C1 segment of cervical spinal cord (tissue), 14 donors: ENCODE measurements around the gene ZGRF1.
A peak's percentile ranks its signal among the peaks of the same experiment; 100 is the strongest.
"Not testable (repeated sequence)": the region's sequence is repeated elsewhere in the genome, so short reads cannot be mapped to it uniquely, and the experiment has no call there.

Source experiments
- DNase-seq, 14 donors: peaks; one replicate each; lab custom pipeline; 2025; lab: John Stamatoyannopoulos, UW

Gene ZGRF1

GRCh38 chr4:112642526-112642925, 5.8 kb upstream of the ZGRF1 start:
- no peak for DNase-seq

DNA sequence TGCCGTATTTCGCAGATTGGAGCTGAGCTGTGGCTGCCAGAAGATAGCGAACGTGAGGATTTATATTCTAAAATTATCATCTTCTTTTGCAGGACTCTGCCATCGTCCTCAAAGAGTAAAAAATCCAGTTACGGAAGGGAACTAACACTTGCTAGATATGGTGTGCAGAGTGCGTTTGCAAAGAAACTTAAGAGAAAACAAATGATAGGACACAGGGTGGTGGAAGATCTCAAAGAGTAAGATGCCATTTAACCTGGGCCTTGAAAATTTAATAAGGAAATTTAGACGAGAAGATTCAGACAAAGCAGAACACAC, 800 bp upstream of the ZGRF1 start:
- no peak for DNase-seq

DNA sequence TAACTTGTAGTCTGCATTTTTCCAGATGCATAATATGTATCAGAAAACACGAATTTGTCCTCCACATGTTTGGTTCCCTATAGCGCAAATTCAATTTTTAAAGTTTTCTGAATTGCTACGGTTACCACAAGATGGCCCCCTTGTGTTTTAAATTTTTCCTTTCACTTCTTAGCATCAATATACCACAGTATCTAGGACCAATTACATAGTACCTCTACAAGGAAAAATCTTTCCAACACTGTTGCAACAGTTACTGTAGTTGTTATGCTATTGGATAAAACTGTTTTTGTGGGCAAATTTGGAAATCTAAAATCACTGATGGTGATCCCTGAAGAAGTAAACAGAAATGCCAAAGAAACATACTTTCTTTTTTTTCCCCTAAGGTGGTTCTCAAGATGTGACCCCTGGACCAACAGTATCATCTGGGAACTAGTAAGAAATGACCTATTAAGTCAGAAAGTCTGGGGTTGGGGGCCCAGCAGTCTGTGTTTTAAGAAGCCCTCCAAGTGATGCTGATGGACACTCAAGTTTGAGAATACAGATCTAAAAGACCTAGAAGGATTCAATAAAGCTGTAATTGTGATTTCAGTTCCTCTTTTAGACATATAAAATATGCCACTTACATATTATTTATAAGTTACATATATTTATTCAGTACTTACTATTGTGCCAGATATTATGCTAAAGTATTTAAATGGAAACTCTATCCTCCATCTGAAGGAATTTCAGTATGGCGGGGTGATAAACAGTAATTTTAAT, 3.1 kb downstream of the ZGRF1 start:
- peak in 1 of 14 donors; percentile 13 for DNase-seq

- no peak for DNase-seq
Observed at GRCh38 chr4:112626228-112626627, 10.5 kb downstream of the ZGRF1 start.

- DNase-seq = no peak
Observed at GRCh38 chr4:112616984-112617383, 19.7 kb downstream of the ZGRF1 start.

- not testable (repeated sequence) for DNase-seq
Observed at GRCh38 chr4:112612814-112613213, 23.9 kb downstream of the ZGRF1 start.

DNA sequence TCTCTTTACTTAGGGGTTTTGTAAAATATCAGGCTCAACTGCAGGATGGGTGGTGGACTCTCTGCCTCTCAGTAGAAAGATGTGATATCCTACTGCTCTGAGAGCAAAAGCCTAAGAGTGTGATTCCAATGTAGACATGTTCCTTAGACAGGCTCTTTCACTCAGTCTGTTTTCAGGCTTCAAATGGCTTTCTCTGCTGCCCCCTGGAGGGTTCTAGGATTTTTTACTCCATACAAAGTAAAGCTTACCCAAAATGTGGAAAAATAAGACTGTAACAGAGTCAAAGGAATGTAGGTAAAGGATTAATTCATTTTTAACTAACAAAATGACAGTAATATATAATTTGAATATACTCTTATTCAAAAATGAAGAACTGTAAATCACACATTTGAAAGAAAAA, 32.1 kb downstream of the ZGRF1 start:
- peak in 8 of 14 donors; percentile 1 to 7 (median 3) for DNase-seq

DNA sequence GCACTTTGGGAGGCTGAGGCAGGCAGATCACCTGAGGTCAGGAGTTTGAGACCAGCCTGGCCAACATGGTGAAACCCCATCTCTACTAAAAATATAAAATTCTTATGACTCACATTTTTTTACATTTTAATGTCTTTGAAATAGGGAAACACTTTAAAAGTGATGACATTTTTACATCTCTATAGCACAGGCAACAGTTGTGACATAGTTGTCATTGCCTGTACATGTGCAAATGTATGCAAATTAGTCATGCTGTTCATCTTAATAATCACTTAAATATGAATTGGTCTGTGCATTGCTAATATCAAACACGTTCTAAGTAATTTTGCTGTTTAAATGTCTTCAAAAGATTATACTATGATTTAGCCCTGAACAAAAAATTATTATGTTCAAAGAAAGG, 41.7 kb downstream of the ZGRF1 start:
- no peak for DNase-seq

GRCh38 chr4:112593438-112594133, 43.1 kb downstream of the ZGRF1 start:
- no peak for DNase-seq

- DNase-seq = no peak
Observed at GRCh38 chr4:112592717-112593116, 44.0 kb downstream of the ZGRF1 start.

GRCh38 chr4:112591593-112591992, 45.1 kb downstream of the ZGRF1 start:
- no peak for DNase-seq

DNA sequence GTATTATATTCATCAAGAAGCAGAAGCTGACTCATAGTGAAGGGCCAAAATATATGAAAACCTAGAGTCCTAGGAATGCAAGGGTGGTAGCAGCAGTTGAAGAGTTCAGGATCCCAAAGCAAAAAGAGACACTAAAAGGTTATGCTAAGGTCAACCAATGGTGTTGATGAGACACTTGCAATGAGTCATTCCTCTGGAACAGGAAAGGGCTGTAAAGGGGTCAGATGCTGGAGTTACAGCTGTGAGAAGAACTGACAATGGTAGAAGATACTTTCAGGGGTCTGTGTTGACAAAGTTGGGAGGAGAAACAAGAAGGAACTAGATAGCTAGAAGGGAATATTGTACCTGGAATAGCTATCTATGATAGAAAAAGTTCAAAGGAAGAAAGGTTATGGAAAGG, 47.5 kb downstream of the ZGRF1 start:
- DNase-seq = no peak

GRCh38 chr4:112585977-112586736, 50.6 kb downstream of the ZGRF1 start:
- DNase-seq = no peak

GRCh38 chr4:112567536-112567935, 69.2 kb downstream of the ZGRF1 start:
- no peak for DNase-seq

DNA sequence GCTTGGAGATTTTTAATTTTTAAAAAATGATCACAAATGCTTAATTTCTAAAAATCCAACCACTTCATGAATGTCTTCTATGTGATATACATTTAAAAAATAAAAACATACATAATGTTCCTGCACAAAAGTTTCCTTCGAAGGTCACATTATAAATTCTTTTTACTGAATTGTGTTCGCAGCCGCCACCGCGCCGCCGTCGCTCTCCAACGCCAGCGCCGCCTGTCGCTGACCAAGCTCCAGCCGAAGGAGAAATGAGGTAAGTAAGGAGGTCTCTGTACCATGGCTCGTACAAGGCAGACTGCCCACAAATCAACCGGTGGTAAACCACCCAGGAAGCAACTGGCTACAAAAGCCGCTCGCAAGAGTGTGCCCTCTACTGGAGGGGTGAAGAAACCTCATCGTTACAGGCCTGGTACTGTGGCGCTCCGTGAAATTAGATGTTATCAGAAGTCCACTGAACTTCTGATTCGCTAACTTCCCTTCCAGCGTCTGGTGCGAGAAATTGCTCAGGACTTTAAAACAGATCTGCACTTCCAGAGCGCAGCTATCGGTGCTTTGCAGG, 71.9 kb downstream of the ZGRF1 start:
- no peak for DNase-seq

DNA sequence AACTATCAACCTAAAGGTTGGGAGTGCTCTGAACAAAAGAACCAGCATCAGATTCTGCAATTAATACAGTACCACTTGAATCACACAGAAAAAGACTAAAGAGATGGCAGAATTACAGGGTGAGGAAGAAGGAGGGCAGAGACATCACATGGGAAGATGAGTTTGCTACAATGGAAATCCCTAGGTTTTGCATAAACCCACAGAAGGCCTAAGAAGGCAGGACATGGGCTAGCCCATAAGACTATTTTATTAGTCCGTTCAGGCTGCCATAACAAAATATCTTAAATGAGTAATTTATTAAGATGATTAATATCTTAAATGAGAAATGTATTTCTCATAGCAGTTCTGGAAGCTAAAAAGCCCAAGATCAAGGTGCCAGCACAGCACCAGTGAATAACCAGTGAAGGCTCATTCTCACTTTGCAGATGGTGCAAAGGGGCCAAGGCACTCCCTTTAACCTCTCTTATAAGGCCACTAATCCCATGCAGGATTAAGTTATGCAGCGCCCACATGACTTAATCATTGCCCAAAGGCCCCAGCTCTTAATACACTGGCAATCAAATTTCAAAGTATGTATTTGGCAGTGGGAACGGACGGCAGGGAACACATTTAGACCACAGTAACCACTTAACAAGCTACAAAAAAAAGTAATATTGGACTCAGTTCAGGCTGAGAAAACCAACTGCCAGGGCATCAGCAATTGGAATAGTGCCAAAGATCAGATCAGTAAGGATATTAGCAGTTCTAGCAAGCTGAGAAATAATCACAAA, 73.1 kb downstream of the ZGRF1 start:
- no peak for DNase-seq

DNA sequence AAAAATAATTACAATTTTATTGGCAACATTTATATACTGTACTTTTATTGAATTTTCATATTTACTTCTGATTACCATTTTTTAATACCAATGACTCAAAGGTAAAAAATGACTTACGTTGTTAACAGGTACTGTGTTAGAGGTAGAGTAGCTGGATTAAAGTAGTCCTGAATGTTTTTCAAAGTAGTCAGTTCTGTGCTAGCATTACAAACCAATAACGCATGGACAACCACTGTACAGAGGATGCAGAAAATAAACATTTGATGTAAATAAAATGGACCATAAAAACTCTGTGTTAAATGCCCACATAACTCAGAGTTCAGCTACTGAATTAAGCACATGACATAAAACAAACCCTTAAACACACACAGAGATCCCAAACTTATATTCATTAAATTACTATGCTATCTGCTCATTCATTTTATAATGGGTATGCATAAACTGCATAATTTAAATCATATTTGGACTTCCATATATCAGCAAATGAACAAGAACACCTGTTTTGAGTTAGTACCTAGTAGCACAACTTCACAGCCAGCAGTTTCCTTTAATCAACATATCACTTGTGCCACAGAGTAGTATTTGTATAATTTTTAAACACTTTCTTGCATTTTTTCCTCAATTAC, 74.3 kb downstream of the ZGRF1 start:
- no peak for DNase-seq

GRCh38 chr4:112560084-112560483, 76.6 kb downstream of the ZGRF1 start:
- no peak for DNase-seq

GRCh38 chr4:112559053-112559452, 77.7 kb downstream of the ZGRF1 start:
- no peak for DNase-seq

- no peak for DNase-seq
Observed at GRCh38 chr4:112557676-112558411, 78.9 kb downstream of the ZGRF1 start.
